Measurements from ENCODE around the gene C1QB.
"Not testable (repeated sequence)": the region's sequence is repeated elsewhere in the genome, so short reads cannot be mapped to it uniquely, and the experiment has no call there.

The C1QB gene

GRCh38 chr1:22697980-22698379 lies 44.9 kb downstream of the C1QB start:
- no peak for DNase-seq (ENCODE audit: low read depth)

GRCh38 chr1:22699681-22700520 lies 46.9 kb downstream of the C1QB start:
- no peak for DNase-seq (ENCODE audit: low read depth)

- no peak for DNase-seq (ENCODE audit: low read depth)
Observed at GRCh38 chr1:22702296-22703085, 49.5 kb downstream of the C1QB start.

- peak; percentile 63 for DNase-seq (ENCODE audit: low read depth)
Observed at GRCh38 chr1:22704440-22705067, 51.5 kb downstream of the C1QB start.

- DNase-seq (ENCODE audit: low read depth) = no peak
Observed at GRCh38 chr1:22705586-22705985, 52.5 kb downstream of the C1QB start.

- not testable (repeated sequence) for DNase-seq (ENCODE audit: low read depth)
Observed at GRCh38 chr1:22706100-22706499, 53.1 kb downstream of the C1QB start.

- no peak for DNase-seq (ENCODE audit: low read depth)
Observed at GRCh38 chr1:22708777-22709176, 55.7 kb downstream of the C1QB start.

- no peak for DNase-seq (ENCODE audit: low read depth)
Observed at GRCh38 chr1:22709227-22709626, 56.2 kb downstream of the C1QB start.

- no peak for DNase-seq (ENCODE audit: low read depth)
Observed at GRCh38 chr1:22709891-22710700, 57.1 kb downstream of the C1QB start.

- no peak for DNase-seq (ENCODE audit: low read depth)
Observed at GRCh38 chr1:22710701-22711049, 57.6 kb downstream of the C1QB start, which contains the start of gene EPHB2. Gene EPHB2, plus strand, starts transcription at chr1:22710839. Its CDS starts 144 bp downstream, at chr1:22710983.

GRCh38 chr1:22711071-22711470 lies 58.0 kb downstream of the C1QB start:
- DNase-seq (ENCODE audit: low read depth) = no peak
